WTC11 (cell line): ENCODE results near the gene LTF. TPM values are rescaled to one million over a fixed set of nuclear protein-coding genes. Genes with fewer than 3 reads are reported as not detected.

ENCODE experiments used
- ATAC-seq: fragments of 200-7000 bp; cut with Tn5 transposase; 2 replicates; pipeline ENCODE4 v1.10.0; 2021; ENCODE audit warnings: mild to moderate bottlenecking, moderate library complexity
- CTCF ChIA-PET: fragments of 300-600 bp; sonication (Branson Sonifier 250); formaldehyde crosslinking; loops from one replicate; lab custom pipeline; 2021; ENCODE audit warnings: antibody characterized with exemption; lab: Charles Lee
- POLR2A ChIA-PET: fragments of 350-600 bp; sonication (Branson Sonifier 250); formaldehyde crosslinking; loops from one replicate; lab custom pipeline; 2021; ENCODE audit warnings: antibody characterized with exemption; lab: Charles Lee
- DNase-seq: peaks from one replicate; pipeline ENCODE4 v3.0.0; 2021; ENCODE audit warnings: low spot score
- H3K27ac Mint-ChIP-seq: 2 replicates; pipeline ENCODE4 v1.8.0; 2021; ENCODE audit warnings: mixed read lengths
- H3K27me3 Mint-ChIP-seq: 2 replicates; pipeline ENCODE4 v1.8.0; 2021; ENCODE audit warnings: low read depth, mild to moderate bottlenecking, moderate library complexity, mixed read lengths
- H3K36me3 Mint-ChIP-seq: 2 replicates; pipeline ENCODE4 v1.8.0; 2021; ENCODE audit warnings: mixed read lengths
- H3K4me1 Mint-ChIP-seq: 2 replicates; pipeline ENCODE4 v1.8.0; 2022; ENCODE audit warnings: mixed read lengths
- H3K4me3 Mint-ChIP-seq: 2 replicates; pipeline ENCODE4 v1.8.0; 2021; ENCODE audit warnings: mild to moderate bottlenecking, moderate library complexity, mixed read lengths
- H3K9me3 Mint-ChIP-seq: 2 replicates; pipeline ENCODE4 v1.8.0; 2021; ENCODE audit warnings: mixed read lengths
- ATF1 ChIP-seq: sonication (generic); formaldehyde crosslinking; IDR thresholded peaks from 2 replicates; pipeline ENCODE4 v1.8.1; 2023; ENCODE audit warnings: mild to moderate bottlenecking, moderate library complexity, missing genetic modification reagents
- ATF2 ChIP-seq: sonication (generic); formaldehyde crosslinking; IDR thresholded peaks from 2 replicates; pipeline ENCODE4 v1.8.1; 2022; ENCODE audit warnings: low read depth, missing genetic modification reagents, borderline replicate concordance
- CDX4 ChIP-seq: fragments of 250-450 bp; sonication (Bioruptor Pico); IDR thresholded peaks from 2 replicates; pipeline ENCODE4 v1.9.0; 2021; ENCODE audit warnings: moderate library complexity, mild to moderate bottlenecking, inconsistent platforms, borderline replicate concordance
- CREB1 ChIP-seq: sonication (generic); formaldehyde crosslinking; IDR thresholded peaks from 2 replicates; pipeline ENCODE4 v1.8.0; 2023; ENCODE audit warnings: mild to moderate bottlenecking, missing genetic modification reagents
- FOXP4 ChIP-seq: sonication (generic); formaldehyde crosslinking; IDR thresholded peaks from 2 replicates; pipeline ENCODE4 v1.8.0; 2022; ENCODE audit warnings: mild to moderate bottlenecking, missing genetic modification reagents
- JAZF1 ChIP-seq: fragments of 250-450 bp; sonication (Bioruptor Pico); IDR thresholded peaks from 2 replicates; pipeline ENCODE4 v1.9.0; 2021; ENCODE audit warnings: moderate library complexity, mild to moderate bottlenecking, inconsistent platforms
- MYBL2 ChIP-seq: sonication (generic); formaldehyde crosslinking; IDR thresholded peaks from 2 replicates; pipeline ENCODE4 v1.8.1; 2023; ENCODE audit warnings: mild to moderate bottlenecking, moderate library complexity, missing genetic modification reagents
- NFE2L1 ChIP-seq: sonication (generic); formaldehyde crosslinking; IDR thresholded peaks from 2 replicates; pipeline ENCODE4 v1.8.1; 2023; ENCODE audit warnings: missing genetic modification reagents
- NR3C1 ChIP-seq: sonication (generic); formaldehyde crosslinking; conservative IDR thresholded peaks from 2 replicates; pipeline ENCODE4 v1.8.1; 2023; ENCODE audit warnings: low read depth, mild to moderate bottlenecking, missing genetic modification reagents
- PREB ChIP-seq: sonication (generic); formaldehyde crosslinking; IDR thresholded peaks from 2 replicates; pipeline ENCODE4 v1.8.1; 2022; ENCODE audit warnings: mild to moderate bottlenecking, missing genetic modification reagents, moderate library complexity, borderline replicate concordance
- PRRX2 ChIP-seq: fragments of 250-450 bp; sonication (Bioruptor Pico); IDR thresholded peaks from 2 replicates; pipeline ENCODE4 v1.8.0; 2021; ENCODE audit warnings: mild to moderate bottlenecking
- SMAD3 ChIP-seq: sonication (generic); formaldehyde crosslinking; IDR thresholded peaks from 2 replicates; pipeline ENCODE4 v1.8.0; 2022; ENCODE audit warnings: missing genetic modification reagents, mild to moderate bottlenecking, borderline replicate concordance
- TEAD4 ChIP-seq: sonication (generic); formaldehyde crosslinking; IDR thresholded peaks from 2 replicates; pipeline ENCODE4 v1.8.0; 2022; ENCODE audit warnings: mild to moderate bottlenecking, missing genetic modification reagents
- ZNF121 ChIP-seq: sonication (generic); formaldehyde crosslinking; IDR thresholded peaks from 2 replicates; pipeline ENCODE4 v1.8.0; 2023; ENCODE audit warnings: missing genetic modification reagents
- ZNF219 ChIP-seq: sonication (generic); formaldehyde crosslinking; IDR thresholded peaks from 2 replicates; pipeline ENCODE4 v1.8.0; 2023; ENCODE audit warnings: missing genetic modification reagents, mild to moderate bottlenecking, borderline replicate concordance
- ZNF317 ChIP-seq: sonication (generic); formaldehyde crosslinking; IDR thresholded peaks from 2 replicates; pipeline ENCODE4 v1.8.1; 2023; ENCODE audit warnings: low read depth, mild to moderate bottlenecking, moderate library complexity, missing genetic modification reagents, borderline replicate concordance
- ZNF532 ChIP-seq: fragments of 250-450 bp; sonication (Bioruptor Pico); IDR thresholded peaks from 2 replicates; pipeline ENCODE4 v1.9.0; 2021; ENCODE audit warnings: mild to moderate bottlenecking, borderline replicate concordance
- total RNA-seq: library from RNA; stranded (reverse); gene quantifications from 3 replicates; pipeline ENCODE4 v1.2.3, GENCODE V29; 2021
- TF ChIP-seq, protein P1 (sequence below): sonication (generic); formaldehyde crosslinking; IDR thresholded peaks from 2 replicates; pipeline ENCODE4 v1.8.1; 2023; ENCODE audit warnings: mild to moderate bottlenecking, missing genetic modification reagents, moderate library complexity
- TF ChIP-seq, protein P2 (sequence below): fragments of 200-600 bp; IDR thresholded peaks from 2 replicates; pipeline ENCODE4 v1.8.0; 2022; ENCODE audit warnings: antibody characterized with exemption

Gene LTF
- total RNA-seq, 1 experiment from 2014 or later: 0.22 TPM

DNA sequence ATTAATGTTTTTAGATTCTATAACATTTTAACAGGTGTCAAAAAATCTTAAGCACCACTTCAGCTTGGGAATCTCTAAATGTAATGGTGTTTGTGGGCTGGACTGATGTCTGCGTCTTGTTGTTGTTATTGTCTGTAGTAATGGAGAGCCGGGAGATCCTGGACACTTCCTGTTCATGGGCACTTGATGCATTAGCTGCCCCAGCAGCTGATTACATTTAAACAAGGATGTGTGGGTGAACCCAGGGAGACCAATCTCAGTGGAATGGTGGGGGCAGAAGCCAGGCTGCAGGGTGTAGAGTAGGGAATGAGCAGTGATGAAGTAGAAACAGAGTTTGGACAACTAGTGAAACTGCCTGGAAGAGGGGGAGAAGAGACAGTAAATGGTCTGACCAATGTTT is 65.6 kb downstream of the LTF start:
- Mint-ChIP-seq H3K36me3 (no peaks in the 10 kb centered on the region), H3K27me3 (peaks cover 5% of the 10 kb centered on the region; the same call in 1 of the 2 replicates), H3K27ac (no peak overlapping the region), H3K4me1 (peaks cover 16% of the 10 kb centered on the region), H3K9me3 (peaks cover 11% of the 10 kb centered on the region), H3K4me3 (no peak overlapping the region)
- ChIA-PET POLR2A (no interaction called here), CTCF (interaction anchor here (1.4 to 2.3 kb wide), 3 partner anchors 12 to 191 kb away, joined by 3 to 10 read pairs (median 5); partner anchors contain the start of gene CCR1)
- DNase-seq: no peak
- no peak for TF ChIP-seq TEAD4 (CRISPR knock-in tag)
- TF ChIP-seq CDX4 (CRISPR knock-in tag): no peak
- TF ChIP-seq FOXP4: no peak
- no peak for TF ChIP-seq PREB
- no peak for TF ChIP-seq ZNF532 (CRISPR knock-in tag)
- TF ChIP-seq ATF1 (CRISPR knock-in tag): no peak
- TF ChIP-seq ZNF121: no peak
- no peak for TF ChIP-seq PRRX2 (CRISPR knock-in tag)
- TF ChIP-seq CREB1: no peak
- TF ChIP-seq ZNF317 (CRISPR knock-in tag): no peak
- TF ChIP-seq, protein P1, sequence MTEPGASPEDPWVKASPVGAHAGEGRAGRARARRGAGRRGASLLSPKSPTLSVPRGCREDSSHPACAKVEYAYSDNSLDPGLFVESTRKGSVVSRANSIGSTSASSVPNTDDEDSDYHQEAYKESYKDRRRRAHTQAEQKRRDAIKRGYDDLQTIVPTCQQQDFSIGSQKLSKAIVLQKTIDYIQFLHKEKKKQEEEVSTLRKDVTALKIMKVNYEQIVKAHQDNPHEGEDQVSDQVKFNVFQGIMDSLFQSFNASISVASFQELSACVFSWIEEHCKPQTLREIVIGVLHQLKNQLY (CRISPR knock-in tag): no peak
- TF ChIP-seq NFE2L1: no peak
- no peak for TF ChIP-seq SMAD3 (CRISPR knock-in tag)
- TF ChIP-seq NR3C1 (CRISPR knock-in tag): no peak
- TF ChIP-seq JAZF1: no peak
- TF ChIP-seq, protein P2, sequence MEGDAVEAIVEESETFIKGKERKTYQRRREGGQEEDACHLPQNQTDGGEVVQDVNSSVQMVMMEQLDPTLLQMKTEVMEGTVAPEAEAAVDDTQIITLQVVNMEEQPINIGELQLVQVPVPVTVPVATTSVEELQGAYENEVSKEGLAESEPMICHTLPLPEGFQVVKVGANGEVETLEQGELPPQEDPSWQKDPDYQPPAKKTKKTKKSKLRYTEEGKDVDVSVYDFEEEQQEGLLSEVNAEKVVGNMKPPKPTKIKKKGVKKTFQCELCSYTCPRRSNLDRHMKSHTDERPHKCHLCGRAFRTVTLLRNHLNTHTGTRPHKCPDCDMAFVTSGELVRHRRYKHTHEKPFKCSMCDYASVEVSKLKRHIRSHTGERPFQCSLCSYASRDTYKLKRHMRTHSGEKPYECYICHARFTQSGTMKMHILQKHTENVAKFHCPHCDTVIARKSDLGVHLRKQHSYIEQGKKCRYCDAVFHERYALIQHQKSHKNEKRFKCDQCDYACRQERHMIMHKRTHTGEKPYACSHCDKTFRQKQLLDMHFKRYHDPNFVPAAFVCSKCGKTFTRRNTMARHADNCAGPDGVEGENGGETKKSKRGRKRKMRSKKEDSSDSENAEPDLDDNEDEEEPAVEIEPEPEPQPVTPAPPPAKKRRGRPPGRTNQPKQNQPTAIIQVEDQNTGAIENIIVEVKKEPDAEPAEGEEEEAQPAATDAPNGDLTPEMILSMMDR: no peak
- no peak for TF ChIP-seq MYBL2 (CRISPR knock-in tag)
- no peak for TF ChIP-seq ATF2
- TF ChIP-seq ZNF219: no peak
- ATAC-seq: no peak
